Cerebellar cortex (tissue), 1 donor: ENCODE data around the gene CHRND.
A peak's percentile ranks its signal among the peaks of the same experiment; 100 is the strongest.
"Not testable (repeated sequence)": the region's sequence is repeated elsewhere in the genome, so short reads cannot be mapped to it uniquely, and the experiment has no call there.

ENCODE experiments used
- DNase-seq: peaks from one replicate; pipeline ENCODE4 v3.0.0-alpha.2; 2015; ENCODE audit warnings: low spot score

CHRND gene

GRCh38 chr2:232527905-232528470, 2.0 kb downstream of the CHRND start:
- DNase-seq, result no peak

DNA sequence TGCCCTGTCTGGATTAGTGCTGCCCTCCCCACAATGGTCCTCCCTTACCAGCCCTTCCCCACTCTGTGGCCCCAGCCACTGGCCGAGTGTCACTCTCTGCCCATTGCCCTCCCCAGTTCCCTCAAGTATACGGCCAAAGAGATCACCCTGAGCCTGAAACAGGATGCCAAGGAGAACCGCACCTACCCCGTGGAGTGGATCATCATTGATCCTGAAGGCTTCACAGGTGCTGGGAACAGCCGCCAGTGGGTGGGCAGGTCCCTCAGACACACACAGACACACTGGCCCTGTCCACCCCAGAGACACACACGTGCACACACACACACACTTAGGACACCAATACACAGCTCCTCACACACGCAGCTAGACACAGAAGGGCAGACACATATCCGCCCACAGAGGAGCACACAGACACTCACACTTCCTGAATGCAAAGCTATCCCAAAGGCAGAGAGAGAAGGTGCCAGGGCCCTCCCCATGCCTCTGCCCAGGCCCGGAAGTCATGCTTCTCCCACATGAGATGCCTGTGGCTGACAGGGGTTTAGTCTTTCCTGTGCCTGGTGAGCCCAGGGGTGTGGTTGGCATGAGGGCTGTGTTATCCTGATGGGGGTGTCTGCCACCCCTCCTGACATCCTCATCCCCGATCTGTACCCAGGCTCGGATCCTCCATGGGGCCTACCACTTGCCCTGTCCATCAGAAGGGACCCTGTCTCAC, 2.9 kb downstream of the CHRND start:
- DNase-seq, result no peak

- DNase-seq, result no peak
These were observed 4.0 kb downstream of the CHRND start for GRCh38 chr2:232529806-232530547.

DNA sequence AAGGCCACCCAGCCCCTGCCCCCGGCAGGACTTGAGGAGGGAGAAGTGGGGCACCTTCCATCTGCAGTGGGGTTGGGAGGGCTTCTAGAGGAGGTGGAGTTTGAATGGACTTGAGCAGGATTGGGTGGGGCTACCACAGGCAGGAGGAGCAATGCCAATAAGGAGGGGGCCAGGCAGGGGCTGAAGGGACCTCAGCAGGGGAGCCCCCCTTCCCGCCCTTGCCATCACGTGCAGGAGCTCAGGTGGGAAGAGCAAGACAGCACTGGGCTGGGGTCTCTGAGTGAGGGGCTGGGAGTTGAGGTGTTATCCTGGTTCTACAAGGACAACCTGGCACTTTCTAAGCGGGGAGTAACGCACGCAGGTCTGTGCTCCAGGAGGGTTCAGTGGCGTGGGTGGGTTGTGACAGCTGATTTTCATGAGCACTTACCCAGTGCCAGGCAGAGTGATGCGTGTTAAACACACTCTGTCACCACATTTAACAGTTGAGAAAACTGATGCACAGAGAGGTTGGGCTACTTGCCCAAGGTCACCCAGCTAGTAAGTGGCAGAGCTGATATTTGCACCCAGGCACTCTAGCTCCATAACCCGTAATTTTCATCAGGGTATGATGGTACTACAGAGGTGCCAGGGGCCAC, 4.8 kb downstream of the CHRND start:
- DNase-seq, result no peak

DNA sequence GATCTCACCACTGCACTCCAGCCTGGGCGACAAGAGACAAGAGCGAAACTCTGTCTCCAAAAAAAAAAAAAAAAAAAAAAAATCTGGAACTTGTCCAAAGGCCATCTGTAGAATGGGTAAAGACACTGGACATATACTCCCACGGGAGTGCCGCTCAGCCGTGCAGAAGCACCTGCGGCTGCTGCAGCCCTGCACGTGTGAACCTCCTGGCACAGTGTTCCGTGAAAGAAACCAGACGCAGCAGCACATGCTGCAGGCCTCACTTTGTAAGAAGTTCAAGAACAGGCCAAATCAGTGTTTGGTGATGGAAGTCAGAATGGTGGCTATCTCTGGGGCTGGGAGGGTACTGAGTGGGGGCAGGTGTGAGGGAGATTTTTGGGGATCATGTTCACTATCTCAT, 6.5 kb downstream of the CHRND start:
- DNase-seq, result no peak

- DNase-seq, result not testable (repeated sequence)
These were observed 6.9 kb downstream of the CHRND start for GRCh38 chr2:232532821-232533220.

GRCh38 chr2:232533944-232534710, 8.2 kb downstream of the CHRND start:
- DNase-seq, result no peak

GRCh38 chr2:232534940-232535651, 9.1 kb downstream of the CHRND start:
- no peak for DNase-seq

- no peak for DNase-seq
These were observed 10.0 kb downstream of the CHRND start for GRCh38 chr2:232535761-232536530.

- peak; percentile 40 for DNase-seq
These were observed 11.1 kb downstream of the CHRND start for GRCh38 chr2:232537079-232537478.

- no peak for DNase-seq
These were observed 11.5 kb downstream of the CHRND start for GRCh38 chr2:232537499-232537898.

- DNase-seq, result no peak
These were observed 12.7 kb downstream of the CHRND start for GRCh38 chr2:232538671-232539070.

DNA sequence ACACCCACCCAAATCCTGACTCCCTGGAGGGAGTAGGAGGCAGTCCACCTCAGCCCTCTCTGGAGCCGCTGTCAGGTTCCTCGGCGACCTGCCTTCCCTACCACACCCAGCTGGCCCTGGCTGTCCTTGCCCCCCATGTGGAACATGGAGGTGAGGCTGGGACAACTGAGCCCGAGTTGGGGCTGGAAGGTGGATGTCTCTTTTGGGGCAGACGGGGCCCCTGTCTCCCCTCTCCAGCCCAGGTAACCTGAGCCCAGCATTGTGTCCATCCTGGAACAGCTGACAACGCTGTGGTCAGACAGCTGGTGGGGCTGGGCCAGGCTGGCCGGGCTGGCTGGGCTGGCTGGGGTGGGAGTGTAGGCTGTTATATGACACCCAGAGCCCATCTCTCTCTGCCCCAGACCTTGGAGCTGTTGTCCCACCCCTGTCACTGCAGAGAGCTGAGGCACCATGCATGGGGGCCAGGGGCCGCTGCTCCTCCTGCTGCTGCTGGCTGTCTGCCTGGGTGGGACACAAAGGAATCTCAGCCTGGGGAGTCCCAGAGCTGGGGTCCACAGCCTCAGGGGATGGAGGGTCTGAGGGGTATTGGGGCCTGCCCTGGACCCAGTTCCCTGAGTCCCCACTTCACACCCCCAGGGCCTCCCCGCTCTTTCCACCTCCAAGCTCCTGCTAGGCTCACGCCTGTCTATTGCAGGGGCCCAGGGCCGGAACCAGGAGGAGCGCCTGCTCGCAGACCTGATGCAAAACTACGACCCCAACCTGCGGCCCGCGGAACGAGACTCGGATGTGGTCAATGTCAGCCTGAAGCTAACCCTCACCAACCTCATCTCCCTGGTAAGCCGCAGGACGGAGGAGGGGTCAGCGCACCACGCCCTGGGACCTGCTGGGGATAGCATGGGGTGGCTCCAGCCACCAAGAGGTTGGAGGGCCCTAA, 13.6 kb downstream of the CHRND start, which contains the start of gene CHRNG:
Gene CHRNG, plus strand, starts transcription at position 395 of the 934 bp plus-strand sequence. Its CDS starts 56 bp downstream, at position 451.
- no peak for DNase-seq

DNA sequence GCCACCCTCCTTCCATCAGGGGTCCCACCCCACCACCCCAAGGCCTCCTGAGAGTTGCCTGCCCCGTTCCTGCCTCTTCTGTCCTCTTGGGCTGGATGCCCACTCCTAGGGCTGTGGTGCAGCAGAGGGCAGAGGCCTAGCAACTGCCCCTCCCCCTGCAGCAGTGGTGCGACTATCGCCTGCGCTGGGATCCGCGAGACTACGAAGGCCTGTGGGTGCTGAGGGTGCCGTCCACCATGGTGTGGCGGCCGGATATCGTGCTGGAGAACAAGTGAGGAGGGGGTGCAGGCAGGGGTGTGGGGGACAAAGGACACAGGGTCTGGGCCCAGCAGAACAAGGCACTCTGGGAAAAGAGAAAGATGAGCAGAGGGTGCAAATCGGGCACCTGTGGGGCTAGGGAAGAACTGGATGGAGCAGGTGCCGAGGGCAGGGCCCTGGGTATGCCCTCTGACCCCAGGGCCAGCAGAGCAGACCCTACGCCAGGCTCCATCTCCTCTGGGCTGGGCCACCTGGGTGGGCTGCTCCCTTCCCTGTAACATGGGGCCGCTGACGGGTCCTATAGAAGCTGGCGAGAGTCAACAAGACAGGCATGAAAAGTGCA, 14.6 kb downstream of the CHRND start:
- no peak for DNase-seq

- no peak for DNase-seq
These were observed 15.4 kb downstream of the CHRND start for GRCh38 chr2:232541195-232541960.

GRCh38 chr2:232541961-232542714, 16.2 kb downstream of the CHRND start:
- no peak for DNase-seq

GRCh38 chr2:232542715-232543467, 16.9 kb downstream of the CHRND start:
- no peak for DNase-seq
